ACC112 (cell line): ENCODE results near the gene PFDN2.

Experiments used
- H2AFZ ChIP-seq: fragments of 200-600 bp; sonication (generic); one replicate; pipeline ENCODE4 v1.6.0; 2017; ENCODE audit warnings: antibody characterized with exemption, low read length; ENCODE audit not compliant: unreplicated experiment
- H3K27ac ChIP-seq: fragments of 200-600 bp; sonication (generic); 2 replicates; pipeline ENCODE4 v1.5.1; 2014; ENCODE audit warnings: low read depth, mild to moderate bottlenecking, antibody characterized with exemption, low read length, moderate library complexity
- H3K27me3 ChIP-seq: fragments of 200-600 bp; sonication (generic); 2 replicates; pipeline ENCODE4 v1.6.1; 2014; ENCODE audit warnings: mild to moderate bottlenecking, antibody characterized with exemption, low read length, moderate library complexity, mixed read lengths; ENCODE audit not compliant: insufficient read depth
- H3K36me3 ChIP-seq: fragments of 200-600 bp; sonication (generic); 2 replicates; pipeline ENCODE4 v1.6.1; 2016; ENCODE audit warnings: mild to moderate bottlenecking, antibody characterized with exemption, low read length, moderate library complexity, mixed read lengths; ENCODE audit not compliant: insufficient read depth
- H3K4me1 ChIP-seq: fragments of 200-600 bp; sonication (generic); one replicate; pipeline ENCODE4 v1.6.1; 2016; ENCODE audit warnings: low read length, mixed read lengths; ENCODE audit not compliant: insufficient read depth, unreplicated experiment, control insufficient read depth
- H3K4me3 ChIP-seq: fragments of 200-600 bp; sonication (generic); 2 replicates; pipeline ENCODE4 v1.5.1; 2014; ENCODE audit warnings: mild to moderate bottlenecking, low read depth, low read length
- H3K79me2 ChIP-seq: fragments of 200-600 bp; sonication (generic); one replicate; pipeline ENCODE4 v1.6.0; 2016; ENCODE audit warnings: low read length; ENCODE audit not compliant: control insufficient read depth, unreplicated experiment, insufficient read depth

PFDN2 gene

GRCh38 chr1:161159913-161160243 lies 42.0 kb upstream of the PFDN2 start:
- H3K4me1 ChIP-seq, result peaks cover 19% of the 10 kb centered on the region
- peak overlapping the region; percentile 87 for H3K4me3 ChIP-seq
- H2AFZ ChIP-seq, result peak overlapping the region; percentile 76
- no peaks in the 10 kb centered on the region for H3K27me3 ChIP-seq
- peaks cover 21% of the 10 kb centered on the region for H3K79me2 ChIP-seq
- peaks cover 9% of the 10 kb centered on the region; the same call in 1 of the 2 replicates for H3K36me3 ChIP-seq
- peak overlapping the region; percentile 43; the same call in 1 of the 2 replicates for H3K27ac ChIP-seq

GRCh38 chr1:161159087-161159912 lies 41.5 kb upstream of the PFDN2 start, which contains the start of gene USP21:
TSS of gene USP21 (plus strand) at chr1:161159500. CDS start at chr1:161160641, 1,141 bp downstream.
- H3K79me2 ChIP-seq, result peaks cover 21% of the 10 kb centered on the region
- peak within 1 kb of the TSS; percentile 92 for H2AFZ ChIP-seq
- H3K4me1 ChIP-seq, result peaks cover 20% of the 10 kb centered on the region
- H3K27ac ChIP-seq, result peak within 1 kb of the TSS; percentile 43; the same call in 1 of the 2 replicates
- H3K4me3 ChIP-seq, result peak within 1 kb of the TSS; percentile 87
- peaks cover 9% of the 10 kb centered on the region; the same call in 1 of the 2 replicates for H3K36me3 ChIP-seq
- H3K27me3 ChIP-seq, result no peaks in the 10 kb centered on the region

DNA sequence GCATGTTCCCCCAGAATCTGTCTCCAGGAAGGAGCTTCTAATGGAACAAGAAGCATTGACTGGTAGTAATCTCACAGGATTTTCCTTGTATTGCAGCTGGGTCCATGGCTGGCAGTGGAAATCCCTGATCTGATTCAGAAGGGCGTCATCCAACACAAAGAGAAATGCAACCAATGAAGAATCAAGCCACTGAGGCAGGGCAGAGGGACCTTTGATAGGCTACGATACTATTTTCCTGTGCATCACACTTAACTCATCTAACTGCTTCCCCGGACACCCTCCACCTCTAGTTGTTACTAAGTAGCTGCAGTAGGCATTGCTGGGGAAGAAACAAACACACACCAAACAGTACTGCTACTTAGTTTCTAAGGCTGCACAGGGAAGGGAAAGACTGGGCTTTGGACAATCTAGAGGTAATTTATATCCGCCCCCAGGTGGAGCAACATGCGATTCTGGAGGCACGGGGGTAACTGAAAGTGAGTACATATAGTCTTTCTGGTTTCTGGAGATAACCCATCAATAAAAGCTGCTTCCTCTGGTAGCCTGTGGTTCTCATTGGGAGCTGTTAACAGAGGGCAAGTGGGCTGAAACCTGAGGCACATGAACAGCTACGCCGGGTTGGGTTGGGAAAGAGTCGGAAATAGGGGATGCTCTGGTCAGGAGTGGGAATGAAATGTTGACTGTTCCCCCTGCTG lies 40.6 kb upstream of the PFDN2 start:
- Histone ChIP-seq H3K79me2 (peaks cover 21% of the 10 kb centered on the region), H3K4me1 (peaks cover 20% of the 10 kb centered on the region), H3K4me3 (peak overlapping the region; percentile 87), H2AFZ (peak overlapping the region; percentile 92), H3K27me3 (no peaks in the 10 kb centered on the region), H3K36me3 (peaks cover 6% of the 10 kb centered on the region; the same call in 1 of the 2 replicates), H3K27ac (peak overlapping the region; percentile 37; the same call in 1 of the 2 replicates)

- Histone ChIP-seq H3K4me3 (no peak overlapping the region), H3K4me1 (peaks cover 23% of the 10 kb centered on the region), H3K79me2 (peaks cover 21% of the 10 kb centered on the region), H2AFZ (no peak overlapping the region), H3K27me3 (no peaks in the 10 kb centered on the region), H3K36me3 (peaks cover 6% of the 10 kb centered on the region; the same call in 1 of the 2 replicates), H3K27ac (no peak overlapping the region)
These were observed 40.0 kb upstream of the PFDN2 start for GRCh38 chr1:161157867-161158266.

- Histone ChIP-seq H3K79me2 (peaks cover 6% of the 10 kb centered on the region), H3K4me3 (peak within 1 kb of the TSS; percentile 77), H3K27me3 (no peaks in the 10 kb centered on the region), H3K4me1 (peaks cover 13% of the 10 kb centered on the region), H3K27ac (peak within 1 kb of the TSS; percentile 85), H3K36me3 (no peaks in the 10 kb centered on the region), H2AFZ (peak within 1 kb of the TSS; percentile 40)
These were observed 36.0 kb upstream of the PFDN2 start, which contains the start of gene UFC1 for GRCh38 chr1:161153682-161154337. TSS of gene UFC1 (plus strand) at chr1:161153978. CDS start at chr1:161153998, 20 bp downstream.

DNA sequence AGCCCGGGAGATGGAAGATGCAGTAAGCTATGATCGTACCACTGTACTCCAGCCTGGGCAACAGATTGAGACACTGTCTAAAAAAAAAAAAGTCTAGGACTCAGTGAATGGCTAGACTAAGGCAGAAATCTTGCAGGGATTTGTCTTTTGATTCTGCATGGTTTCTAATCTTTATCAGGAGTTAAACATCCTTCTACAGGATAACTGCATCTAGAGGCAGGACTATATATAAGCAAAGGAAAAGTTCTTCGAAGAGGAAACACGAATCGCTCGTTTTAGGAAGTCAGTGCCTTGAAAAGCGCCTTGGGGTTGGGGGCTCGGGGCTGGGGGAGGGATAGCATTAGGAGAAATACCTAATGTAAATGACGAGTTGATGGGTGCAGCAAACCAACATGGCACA lies 35.3 kb upstream of the PFDN2 start:
- peak overlapping the region; percentile 40 for H2AFZ ChIP-seq
- no peaks in the 10 kb centered on the region for H3K27me3 ChIP-seq
- peaks cover 8% of the 10 kb centered on the region for H3K4me1 ChIP-seq
- H3K79me2 ChIP-seq, result peaks cover 6% of the 10 kb centered on the region
- H3K27ac ChIP-seq, result peak overlapping the region; percentile 85; the same call in 1 of the 2 replicates
- peak overlapping the region; percentile 77 for H3K4me3 ChIP-seq
- H3K36me3 ChIP-seq, result no peaks in the 10 kb centered on the region

DNA sequence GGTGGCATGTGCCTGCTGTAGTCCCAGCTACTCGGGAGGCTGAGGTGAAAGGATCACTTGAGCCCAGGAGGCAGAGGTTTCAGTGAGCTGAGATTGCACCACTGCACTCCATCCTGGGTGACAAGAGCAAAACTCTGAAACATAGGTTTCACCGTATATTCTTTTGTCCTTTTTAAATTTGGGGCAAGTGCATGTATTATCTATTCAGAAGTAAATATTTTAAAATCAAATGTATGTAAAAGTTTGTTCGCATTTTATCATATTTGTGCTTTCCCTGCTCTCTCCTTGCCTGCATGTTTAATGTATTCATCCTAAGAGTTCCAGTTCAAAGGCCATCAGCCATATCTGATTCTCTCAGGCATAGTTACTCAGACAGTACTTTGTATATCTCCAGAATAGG lies 28.0 kb upstream of the PFDN2 start:
- Histone ChIP-seq H3K4me3 (no peak overlapping the region), H3K4me1 (no peaks in the 10 kb centered on the region), H3K36me3 (no peaks in the 10 kb centered on the region), H3K27me3 (no peaks in the 10 kb centered on the region), H3K79me2 (no peaks in the 10 kb centered on the region), H2AFZ (no peak overlapping the region), H3K27ac (no peak overlapping the region)

- Histone ChIP-seq H3K27me3 (no peaks in the 10 kb centered on the region), H3K4me1 (no peaks in the 10 kb centered on the region), H2AFZ (no peak overlapping the region), H3K79me2 (no peaks in the 10 kb centered on the region), H3K27ac (no peak overlapping the region), H3K36me3 (no peaks in the 10 kb centered on the region), H3K4me3 (no peak overlapping the region)
These were observed 23.0 kb upstream of the PFDN2 start for GRCh38 chr1:161140755-161141400.

DNA sequence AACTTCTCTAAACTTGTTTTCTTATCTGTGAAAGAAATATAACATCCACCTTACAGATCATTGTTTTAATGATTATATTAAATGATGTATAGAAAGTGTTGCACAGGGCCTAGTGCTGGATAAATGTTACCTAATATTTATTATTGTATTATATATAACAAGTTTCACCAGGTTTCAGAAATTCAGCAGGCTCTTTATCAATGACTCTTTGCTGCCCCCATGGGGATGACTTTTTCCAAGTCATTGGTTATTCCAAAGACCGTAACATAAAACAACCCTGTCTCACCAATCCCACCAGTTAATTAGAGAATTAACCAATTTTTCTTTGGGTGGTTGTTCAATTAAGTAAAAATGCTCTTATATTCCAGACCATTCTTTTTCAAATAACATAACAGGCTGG lies 21.9 kb upstream of the PFDN2 start:
- Histone ChIP-seq H3K36me3 (no peaks in the 10 kb centered on the region), H3K27ac (no peak overlapping the region), H3K4me1 (no peaks in the 10 kb centered on the region), H2AFZ (no peak overlapping the region), H3K27me3 (no peaks in the 10 kb centered on the region), H3K4me3 (no peak overlapping the region), H3K79me2 (peaks cover 5% of the 10 kb centered on the region)

- peaks cover 16% of the 10 kb centered on the region for H3K79me2 ChIP-seq
- H3K4me3 ChIP-seq, result no peak overlapping the region
- H3K27me3 ChIP-seq, result no peaks in the 10 kb centered on the region
- H2AFZ ChIP-seq, result no peak overlapping the region
- no peaks in the 10 kb centered on the region for H3K4me1 ChIP-seq
- no peak overlapping the region for H3K27ac ChIP-seq
- H3K36me3 ChIP-seq, result no peaks in the 10 kb centered on the region
These were observed 20.6 kb upstream of the PFDN2 start for GRCh38 chr1:161138431-161138830.
